ENCODE measurements around the gene TRIO. TPM values are rescaled to one million over a fixed set of nuclear protein-coding genes. Genes with fewer than 3 reads are reported as not detected.

The TRIO gene
- polyA plus RNA-seq, 1 experiment: 176 TPM

- CTCF ChIA-PET: no interaction called here
- POLR2A ChIA-PET: no interaction called here
Measured at GRCh38 chr5:14213253-14213652, 70.1 kb downstream of the TRIO start.

GRCh38 chr5:14213813-14214585 is 70.9 kb downstream of the TRIO start:
- no peak for TF ChIP-seq CTCF (IDR thresholded peaks at IDR 0.05; ENCODE audit: insufficient read depth, low read depth, low read length)
- Histone ChIP-seq H3K27me3 (ENCODE audit: control insufficient read depth, insufficient read depth, low read length) (no peaks in the 10 kb centered on the region), H3K36me3 (ENCODE audit: control insufficient read depth, insufficient read depth, low read length) (no peaks in the 10 kb centered on the region), H3K4me3 (ENCODE audit: low read depth, low read length) (no peak overlapping the region)
- no peak for DNase-seq (ENCODE audit: low read depth)
- CTCF ChIA-PET: interaction anchor here (0.6 kb wide), 1 partner anchor 1509 kb away, joined by 3 read pairs; no protein-coding TSS in a partner anchor
- POLR2A ChIA-PET: no interaction called here

More at GRCh38 chr5:14213253-14213652, 70.1 kb downstream of the TRIO start:
- no peaks in the 10 kb centered on the region for H3K36me3 ChIP-seq (ENCODE audit: control insufficient read depth, insufficient read depth, low read length)
- no peak for TF ChIP-seq CTCF (IDR thresholded peaks at IDR 0.05; ENCODE audit: insufficient read depth, low read depth, low read length)
- H3K4me3 ChIP-seq (ENCODE audit: low read depth, low read length): no peak overlapping the region
- no peaks in the 10 kb centered on the region for H3K27me3 ChIP-seq (ENCODE audit: control insufficient read depth, insufficient read depth, low read length)
- DNase-seq (ENCODE audit: low read depth): no peak

GRCh38 chr5:14215901-14216300 is 72.8 kb downstream of the TRIO start:
- Histone ChIP-seq H3K36me3 (ENCODE audit: control insufficient read depth, insufficient read depth, low read length) (no peaks in the 10 kb centered on the region), H3K27me3 (ENCODE audit: control insufficient read depth, insufficient read depth, low read length) (no peaks in the 10 kb centered on the region), H3K4me3 (ENCODE audit: low read depth, low read length) (no peak overlapping the region)
- TF ChIP-seq CTCF (IDR thresholded peaks at IDR 0.05; ENCODE audit: insufficient read depth, low read depth, low read length): no peak
- ChIA-PET CTCF (no interaction called here), POLR2A (no interaction called here)
- DNase-seq (ENCODE audit: low read depth): no peak

GRCh38 chr5:14216372-14216771 is 73.2 kb downstream of the TRIO start:
- no peaks in the 10 kb centered on the region for H3K36me3 ChIP-seq (ENCODE audit: control insufficient read depth, insufficient read depth, low read length)

GRCh38 chr5:14216902-14217301 is 73.8 kb downstream of the TRIO start:
- CTCF ChIA-PET: no interaction called here
- POLR2A ChIA-PET: no interaction called here
- no peak for DNase-seq (ENCODE audit: low read depth)
- Histone ChIP-seq H3K36me3 (ENCODE audit: control insufficient read depth, insufficient read depth, low read length) (no peaks in the 10 kb centered on the region), H3K4me3 (ENCODE audit: low read depth, low read length) (no peak overlapping the region), H3K27me3 (ENCODE audit: control insufficient read depth, insufficient read depth, low read length) (no peaks in the 10 kb centered on the region)
- no peak for TF ChIP-seq CTCF (IDR thresholded peaks at IDR 0.05; ENCODE audit: insufficient read depth, low read depth, low read length)

More at GRCh38 chr5:14216372-14216771, 73.2 kb downstream of the TRIO start:
- Histone ChIP-seq H3K27me3 (ENCODE audit: control insufficient read depth, insufficient read depth, low read length) (no peaks in the 10 kb centered on the region), H3K4me3 (ENCODE audit: low read depth, low read length) (no peak overlapping the region)
- ChIA-PET CTCF (no interaction called here), POLR2A (no interaction called here)
- DNase-seq (ENCODE audit: low read depth): no peak
- no peak for TF ChIP-seq CTCF (IDR thresholded peaks at IDR 0.05; ENCODE audit: insufficient read depth, low read depth, low read length)

Measured in BJ (cell line).